ENCODE data around the gene KIR2DL4.
"Not testable (repeated sequence)": the region's sequence is repeated elsewhere in the genome, so short reads cannot be mapped to it uniquely, and the experiment has no call there.

The KIR2DL4 gene

GRCh38 chr19:54778896-54779295 is 24.5 kb upstream of the KIR2DL4 start:
- H4K20me1 ChIP-seq, H3K27ac ChIP-seq, H3K9ac ChIP-seq, H3K4me1 ChIP-seq, H3K4me3 ChIP-seq, H3K27me3 ChIP-seq, H3K4me2 ChIP-seq, H3K36me3 ChIP-seq: not testable (repeated sequence)
- H3K9me3 ChIP-seq (replicated peaks in 1 of 11) = peaks cover 10 to 31% (median 15%) of the 10 kb centered on the region in 11 experiments; a peak in 20 of 22 replicates

- H3K4me2 ChIP-seq, H3K36me3 ChIP-seq, H3K27me3 ChIP-seq, H3K27ac ChIP-seq, H3K4me3 ChIP-seq, H4K20me1 ChIP-seq, H3K9ac ChIP-seq: not testable (repeated sequence)
- Histone ChIP-seq H3K4me1 (peaks cover 0 to 10% (median 2%) of the 10 kb centered on the region in 10 experiments; a peak in 10 of 20 replicates), H3K9me3 (replicated peaks in 1 of 11) (peaks cover 10 to 29% (median 15%) of the 10 kb centered on the region in 11 experiments; a peak in 20 of 22 replicates)
Observed at GRCh38 chr19:54782916-54783315, 20.5 kb upstream of the KIR2DL4 start.

GRCh38 chr19:54786091-54786723 is 17.2 kb upstream of the KIR2DL4 start:
- not testable (repeated sequence) for H3K4me3 ChIP-seq, H3K27ac ChIP-seq, H3K27me3 ChIP-seq, H4K20me1 ChIP-seq, H3K36me3 ChIP-seq, H3K4me2 ChIP-seq, H3K9ac ChIP-seq
- H3K9me3 ChIP-seq (replicated peaks in 1 of 11) = peaks cover 10 to 27% (median 15%) of the 10 kb centered on the region in 11 experiments; a peak in 20 of 22 replicates
- H3K4me1 ChIP-seq = peaks cover 0 to 17% (median 5%) of the 10 kb centered on the region in 10 experiments; a peak in 10 of 20 replicates

- H3K9ac ChIP-seq; H3K4me3 ChIP-seq; H3K27ac ChIP-seq; H3K27me3 ChIP-seq; H3K9me3 ChIP-seq (replicated peaks in 1 of 11); H4K20me1 ChIP-seq; H3K36me3 ChIP-seq: not testable (repeated sequence)
- Histone ChIP-seq H3K4me1 (peaks cover 0 to 30% (median 18%) of the 10 kb centered on the region in 10 experiments; a peak in 17 of 20 replicates), H3K4me2 (peak overlapping the region in 6 of 11 experiments; percentile 16 to 65 (median 56); a peak in 11 of 22 replicates)
Observed at GRCh38 chr19:54788154-54788553, 15.3 kb upstream of the KIR2DL4 start.

GRCh38 chr19:54790711-54791110 is 12.7 kb upstream of the KIR2DL4 start:
- TF ChIP-seq Cebpa-rat (IDR thresholded peaks at IDR 0.05) = no peak
- Histone ChIP-seq H3K4me2 (no peak overlapping the region), H3K27me3 (no peaks in the 10 kb centered on the region), H4K20me1 (no peaks in the 10 kb centered on the region), H3K4me3 (no peak overlapping the region), H3K9ac (no peak overlapping the region), H3K9me3 (replicated peaks in 1 of 11) (no peaks in the 10 kb centered on the region), H3K36me3 (no peaks in the 10 kb centered on the region), H3K4me1 (peaks cover 0 to 30% (median 19%) of the 10 kb centered on the region in 10 experiments; a peak in 18 of 20 replicates), H3K27ac (no peak overlapping the region)

GRCh38 chr19:54791476-54791875 is 11.9 kb upstream of the KIR2DL4 start:
- Histone ChIP-seq H3K4me2 (peak overlapping the region in 4 of 11 experiments; percentile 38 to 72 (median 64); a peak in 10 of 22 replicates), H3K4me3 (no peak overlapping the region), H3K36me3 (no peaks in the 10 kb centered on the region), H3K4me1 (peaks cover 0 to 37% (median 23%) of the 10 kb centered on the region in 10 experiments; a peak in 19 of 20 replicates), H3K27me3 (no peaks in the 10 kb centered on the region), H3K27ac (peak overlapping the region in 2 of 11 experiments; percentile 3 to 75; a peak in 1 of 22 replicates), H3K9me3 (replicated peaks in 1 of 11) (no peaks in the 10 kb centered on the region), H3K9ac (no peak overlapping the region), H4K20me1 (no peaks in the 10 kb centered on the region)
- TF ChIP-seq Cebpa-rat (IDR thresholded peaks at IDR 0.05) = no peak

- TF ChIP-seq Cebpa-rat (IDR thresholded peaks at IDR 0.05) = no peak
- Histone ChIP-seq H3K27ac (peak overlapping the region in 9 of 11 experiments; percentile 44 to 81 (median 65); a peak in 17 of 22 replicates), H3K4me2 (peak overlapping the region in 4 of 11 experiments; percentile 60 to 72 (median 64); a peak in 11 of 22 replicates), H3K4me1 (peaks cover 0 to 41% (median 19%) of the 10 kb centered on the region in 10 experiments; a peak in 19 of 20 replicates), H4K20me1 (no peaks in the 10 kb centered on the region), H3K9me3 (replicated peaks in 1 of 11) (peaks cover 0 to 6% (median 0%) of the 10 kb centered on the region in 11 experiments; a peak in 6 of 22 replicates), H3K27me3 (no peaks in the 10 kb centered on the region), H3K36me3 (no peaks in the 10 kb centered on the region), H3K4me3 (peak overlapping the region; percentile 23 to 68 (median 46); a peak in 17 of 20 replicates), H3K9ac (peak overlapping the region; percentile 35 to 76 (median 64); a peak in 21 of 22 replicates)
Observed at GRCh38 chr19:54792814-54793213, 10.6 kb upstream of the KIR2DL4 start.

- Histone ChIP-seq H3K27me3 (no peaks in the 10 kb centered on the region), H3K36me3 (no peaks in the 10 kb centered on the region), H3K27ac (peak overlapping the region in 1 of 11 experiments; percentile 14; a peak in 4 of 22 replicates), H3K4me3 (peak overlapping the region in 4 of 10 experiments; percentile 8 to 49 (median 32); a peak in 6 of 20 replicates), H3K4me2 (no peak overlapping the region; a peak in 3 of 22 replicates), H3K9ac (peak overlapping the region in 4 of 11 experiments; percentile 1 to 54 (median 40); a peak in 9 of 22 replicates), H3K9me3 (replicated peaks in 1 of 11) (peaks cover 0 to 25% (median 9%) of the 10 kb centered on the region in 11 experiments; a peak in 14 of 22 replicates), H4K20me1 (no peaks in the 10 kb centered on the region), H3K4me1 (peaks cover 0 to 38% (median 17%) of the 10 kb centered on the region in 10 experiments; a peak in 19 of 20 replicates)
- peak in 6 of 11 experiments; percentile 51 to 94 (median 75); a peak in 10 of 22 replicates for TF ChIP-seq Cebpa-rat (IDR thresholded peaks at IDR 0.05)
Observed at GRCh38 chr19:54795758-54796157, 7.7 kb upstream of the KIR2DL4 start.

GRCh38 chr19:54804101-54804500 is 691 bp downstream of the KIR2DL4 start:
- H3K36me3 ChIP-seq = no peaks in the 10 kb centered on the region
- no peak for TF ChIP-seq Cebpa-rat (IDR thresholded peaks at IDR 0.05)
- H3K9me3 ChIP-seq (replicated peaks in 1 of 11) = peaks cover 2 to 37% (median 9%) of the 10 kb centered on the region in 11 experiments; a peak in 16 of 22 replicates
- no peak overlapping the region for H3K27ac ChIP-seq
- no peaks in the 10 kb centered on the region for H3K27me3 ChIP-seq
- no peak overlapping the region for H3K4me2 ChIP-seq
- H3K4me1 ChIP-seq = peaks cover 0 to 3% (median 0%) of the 10 kb centered on the region in 10 experiments; a peak in 1 of 20 replicates
- no peak overlapping the region for H3K9ac ChIP-seq
- H4K20me1 ChIP-seq = no peaks in the 10 kb centered on the region
- no peak overlapping the region for H3K4me3 ChIP-seq
